GM19467 (cell line): ENCODE measurements around the gene WDR45B.

Experiments used
- ATAC-seq: cut with Tn5 transposase; IDR thresholded peaks from one replicate; pipeline ENCODE4 v1.9.1; 2021; ENCODE audit warnings: mild to moderate bottlenecking, moderate library complexity; ENCODE audit not compliant: unreplicated experiment

WDR45B gene

GRCh38 chr17:82678265-82678891, 30.1 kb upstream of the WDR45B start:
- ATAC-seq, result no peak

- ATAC-seq, result no peak
These were observed 29.2 kb upstream of the WDR45B start for GRCh38 chr17:82677353-82677925.

GRCh38 chr17:82675476-82676245, 27.4 kb upstream of the WDR45B start:
- ATAC-seq, result no peak

- ATAC-seq, result no peak
These were observed 26.6 kb upstream of the WDR45B start for GRCh38 chr17:82674656-82675475.

GRCh38 chr17:82670661-82671450, 22.6 kb upstream of the WDR45B start:
- ATAC-seq, result no peak

GRCh38 chr17:82668631-82669099, 20.4 kb upstream of the WDR45B start:
- no peak for ATAC-seq

- no peak for ATAC-seq
These were observed 19.9 kb upstream of the WDR45B start for GRCh38 chr17:82668024-82668630.

GRCh38 chr17:82667668-82668000, 19.4 kb upstream of the WDR45B start:
- no peak for ATAC-seq

- ATAC-seq, result no peak
These were observed 18.9 kb upstream of the WDR45B start for GRCh38 chr17:82666931-82667667.

GRCh38 chr17:82665891-82666290, 17.6 kb upstream of the WDR45B start:
- ATAC-seq, result no peak

- ATAC-seq, result no peak
These were observed 17.0 kb upstream of the WDR45B start for GRCh38 chr17:82665217-82665616.

GRCh38 chr17:82664701-82665182, 16.5 kb upstream of the WDR45B start:
- no peak for ATAC-seq

- ATAC-seq, result no peak
These were observed 16.0 kb upstream of the WDR45B start for GRCh38 chr17:82664276-82664575.

GRCh38 chr17:82663381-82664275, 15.4 kb upstream of the WDR45B start:
- ATAC-seq, result no peak

GRCh38 chr17:82662711-82663261, 14.5 kb upstream of the WDR45B start:
- no peak for ATAC-seq

GRCh38 chr17:82661717-82662683, 13.8 kb upstream of the WDR45B start:
- ATAC-seq, result no peak

GRCh38 chr17:82659886-82660285, 11.6 kb upstream of the WDR45B start:
- ATAC-seq, result no peak
